HCT116 (cell line): ENCODE results near the gene TSPEAR. TPM values are rescaled to one million over a fixed set of nuclear protein-coding genes. Genes with fewer than 3 reads are reported as not detected.

Source experiments
- ATAC-seq: fragments of 200-7000 bp; cut with Tn5 transposase; 2 replicates; pipeline ENCODE4 v1.9.1; 2020; ENCODE audit warnings: mild to moderate bottlenecking, moderate library complexity
- BruUV-seq: library from RNA; stranded (reverse); fragments of 400-500 nt; replicated peaks from 2 replicates; lab custom pipeline; 2021; lab: Mats Ljungman, UMichigan
- CTCF ChIA-PET: fragments of 300-600 bp; sonication (Branson Sonifier 250); formaldehyde crosslinking; loops from one replicate; lab custom pipeline; 2021; ENCODE audit warnings: antibody characterized with exemption; lab: Charles Lee
- POLR2A ChIA-PET: fragments of 300-600, 350-600 bp; sonication (Branson Sonifier 250); formaldehyde crosslinking; loops from one replicate; lab custom pipeline; 2021; ENCODE audit warnings: antibody characterized with exemption; lab: Charles Lee
- RAD21 ChIA-PET, 2 experiments: fragments of 300-600 bp; sonication (Branson Sonifier 250); formaldehyde crosslinking; loops; one replicate each; lab custom pipeline; 2023; ENCODE audit warnings: low total read pairs in 2 of 2; ENCODE audit not compliant: uncharacterized antibody in 2 of 2, unreplicated experiment in 2 of 2, low non-redundant PET in 1 of 2; lab: Charles Lee
- DNase-seq: peaks from one replicate; pipeline ENCODE4 v3.0.0-alpha.2; 2010; ENCODE audit warnings: low read depth, low spot score
- H2AFZ ChIP-seq: fragments of 200-600 bp; shearing (Covaris generic), sonication (generic); 2 replicates; pipeline ENCODE4 v1.6.1; 2017; ENCODE audit warnings: low read depth, mixed run types, mixed read lengths, antibody characterized with exemption, low read length; ENCODE audit not compliant: poor library complexity, severe bottlenecking
- H3K27ac ChIP-seq: 2 replicates; pipeline ENCODE4 v1.5.1; 2012; ENCODE audit warnings: low read depth, low read length
- H3K27me3 ChIP-seq: fragments of 200-600 bp; sonication (generic); 2 replicates; pipeline ENCODE4 v1.6.1; 2016; ENCODE audit warnings: mixed run types, low read length, mixed read lengths; ENCODE audit not compliant: insufficient read depth
- H3K36me3 ChIP-seq, 2 experiments: fragments of 200-500 bp in 1 of 2; fragments of 200-600 bp in 1 of 2; sonication (Bioruptor generic) in 1 of 2; sonication (generic) in 1 of 2; 2 replicates each; pipeline versions ENCODE4 v1.5.1 to v1.6.1; 2014 to 2016; ENCODE audit warnings: low read length in 2 of 2, inconsistent platforms in 1 of 2, mixed read lengths in 1 of 2, mixed run types in 1 of 2; ENCODE audit not compliant: insufficient read depth in 2 of 2, control insufficient read depth in 1 of 2
- H3K4me1 ChIP-seq, 2 experiments: fragments of 200-600 bp in 1 of 2; sonication (generic) in 1 of 2; 2 replicates each; pipeline versions ENCODE4 v1.5.1 to v1.6.1; 2012 to 2017; ENCODE audit warnings: low read length in 2 of 2, inconsistent platforms in 1 of 2, mild to moderate bottlenecking in 1 of 2, mixed read lengths in 1 of 2, mixed run types in 1 of 2, moderate library complexity in 1 of 2; ENCODE audit not compliant: insufficient read depth in 2 of 2, control insufficient read depth in 1 of 2
- H3K4me2 ChIP-seq: fragments of 200-600 bp; sonication (generic); 2 replicates; pipeline ENCODE4 v1.6.1; 2017; ENCODE audit warnings: mixed run types, low read length, mixed read lengths
- H3K4me3 ChIP-seq, 2 experiments: fragments of 200-600 bp in 1 of 2; sonication (generic) in 1 of 2; replicated peaks in 1 of 2; 2 replicates each; pipeline ENCODE4 v1.5.1; 2011 to 2016; ENCODE audit warnings: low read length in 2 of 2, control low read depth in 1 of 2, low read depth in 1 of 2, mild to moderate bottlenecking in 1 of 2, mixed read lengths in 1 of 2, mixed run types in 1 of 2
- H3K79me2 ChIP-seq: fragments of 200-600 bp; sonication (generic); 2 replicates; pipeline ENCODE4 v1.6.1; 2017; ENCODE audit warnings: mild to moderate bottlenecking, mixed run types, low read length, moderate library complexity, mixed read lengths; ENCODE audit not compliant: insufficient read depth
- H3K9ac ChIP-seq: fragments of 200-600 bp; sonication (generic); 2 replicates; pipeline ENCODE4 v1.6.1; 2016; ENCODE audit warnings: low read length, mixed read lengths
- H3K9me2 ChIP-seq: fragments of 200-600 bp; sonication (generic), shearing (Covaris generic); 2 replicates; pipeline ENCODE4 v1.6.1; 2017; ENCODE audit warnings: mixed run types, mild to moderate bottlenecking, moderate library complexity; ENCODE audit not compliant: insufficient read depth
- H3K9me3 ChIP-seq, 2 experiments: fragments of 200-500 bp in 1 of 2; fragments of 200-600 bp in 1 of 2; sonication (Bioruptor generic) in 1 of 2; sonication (generic) in 1 of 2; 2 replicates each; pipeline ENCODE4 v1.6.1; 2014 to 2017; ENCODE audit warnings: low read length in 2 of 2, mixed read lengths in 2 of 2, inconsistent platforms in 1 of 2, low read depth in 1 of 2, mild to moderate bottlenecking in 1 of 2, mixed run types in 1 of 2, moderate library complexity in 1 of 2; ENCODE audit not compliant: control insufficient read depth in 1 of 2, insufficient read depth in 1 of 2
- H4K20me1 ChIP-seq: fragments of 200-600 bp; sonication (generic), shearing (Covaris generic); 2 replicates; pipeline ENCODE4 v1.6.1; 2017; ENCODE audit warnings: mixed run types, mild to moderate bottlenecking, moderate library complexity; ENCODE audit not compliant: insufficient read depth
- ATF3 ChIP-seq: IDR thresholded peaks from 2 replicates; pipeline ENCODE4 v1.6.1; 2012
- CBX3 ChIP-seq: IDR thresholded peaks from 2 replicates; pipeline ENCODE4 v1.6.1; 2012; ENCODE audit warnings: low read depth
- CEBPB ChIP-seq: IDR thresholded peaks from 2 replicates; pipeline ENCODE4 v1.6.1; 2012; ENCODE audit warnings: low read depth
- EGR1 ChIP-seq: IDR thresholded peaks from 2 replicates; pipeline ENCODE4 v1.6.1; 2012; ENCODE audit warnings: low read depth
- ELF1 ChIP-seq: IDR thresholded peaks from 2 replicates; pipeline ENCODE4 v1.6.1; 2012; ENCODE audit warnings: low read depth, borderline replicate concordance
- EZH2 ChIP-seq: fragments of 200-600 bp; sonication (generic); IDR thresholded peaks from 2 replicates; pipeline ENCODE4 v1.6.1; 2017; ENCODE audit warnings: antibody characterized with exemption, mixed run types
- FOSL1 ChIP-seq: IDR thresholded peaks from 2 replicates; pipeline ENCODE4 v1.6.1; 2012; ENCODE audit warnings: low read depth
- JUND ChIP-seq: IDR thresholded peaks from 2 replicates; pipeline ENCODE4 v1.6.1; 2012
- MAX ChIP-seq: IDR thresholded peaks from 2 replicates; pipeline ENCODE4 v1.6.1; 2012
- POLR2A ChIP-seq: IDR thresholded peaks from 2 replicates; pipeline ENCODE4 v1.7.0; 2011; ENCODE audit warnings: borderline replicate concordance; ENCODE audit not compliant: insufficient read depth, insufficient read length; ENCODE audit errors: extremely low read depth
- POLR2AphosphoS5 ChIP-seq: IDR thresholded peaks from 2 replicates; pipeline ENCODE4 v1.6.1; 2011; ENCODE audit warnings: mild to moderate bottlenecking, low read depth, low read length, moderate library complexity
- SIN3A ChIP-seq: IDR thresholded peaks from 2 replicates; pipeline ENCODE4 v1.6.1; 2012; ENCODE audit warnings: low read depth
- SP1 ChIP-seq: IDR thresholded peaks from 2 replicates; pipeline ENCODE4 v1.6.1; 2012; ENCODE audit warnings: low read depth
- SRF ChIP-seq: IDR thresholded peaks from 2 replicates; pipeline ENCODE4 v1.6.1; 2012; ENCODE audit warnings: low read depth
- TCF7L2 ChIP-seq: IDR thresholded peaks from 2 replicates; pipeline ENCODE4 v1.7.0; 2011; ENCODE audit warnings: borderline replicate concordance, inconsistent platforms; ENCODE audit not compliant: insufficient read depth, insufficient read length; ENCODE audit errors: extremely low read depth
- ZBTB33 ChIP-seq: IDR thresholded peaks from 2 replicates; pipeline ENCODE4 v1.6.1; 2011; ENCODE audit warnings: mild to moderate bottlenecking, low read length, moderate library complexity; ENCODE audit not compliant: insufficient replicate concordance; ENCODE audit errors: extremely low read depth
- ZNF274 ChIP-seq: fragments of 200-500 bp; sonication (Bioruptor generic); IDR thresholded peaks from 2 replicates; pipeline ENCODE4 v1.6.1; 2014; ENCODE audit warnings: mild to moderate bottlenecking, low read depth, low read length, inconsistent platforms
- intact Hi-C: fragments of 100-400 bp; cut with micrococcal nuclease; formaldehyde crosslinking; loops from 2 replicates; pipeline ENCODE4 v1.10.0; 2022
- total RNA-seq: library from RNA; stranded (reverse); gene quantifications from one replicate; pipeline ENCODE4 v1.2.1, GENCODE V29; 2021; ENCODE audit not compliant: unreplicated experiment

Gene TSPEAR
- total RNA-seq, 1 experiment from 2014 or later = not detected

- TF ChIP-seq ZBTB33 (no peak), FOSL1 (no peak), EZH2 (no peak), POLR2AphosphoS5 (no peak), CEBPB (no peak), SRF (no peak), TCF7L2 (no peak), SP1 (no peak), MAX (no peak), SIN3A (no peak), ATF3 (no peak), EGR1 (no peak)
Measured at GRCh38 chr21:44612029-44612486, 99.3 kb downstream of the TSPEAR start, which contains the start of gene KRTAP10-8 (continued).

- H3K4me2 ChIP-seq = no peak overlapping the region
- BruUV-seq = no TSS peak
- no peak overlapping the region for H3K9ac ChIP-seq
- ChIA-PET RAD21 (no interaction called here), CTCF (no interaction called here), POLR2A (no interaction called here)
- H3K9me2 ChIP-seq = no peaks in the 10 kb centered on the region
- intact Hi-C loops = no loop called here
- TF ChIP-seq ZBTB33 = no peak
- no peak for TF ChIP-seq SP1
- no peak for TF ChIP-seq ZNF274
- no peak for TF ChIP-seq SIN3A
- TF ChIP-seq MAX = no peak
- no peak for TF ChIP-seq EGR1
- TF ChIP-seq ATF3 = no peak
- no peak for TF ChIP-seq JUND
- TF ChIP-seq ELF1 = no peak
- TF ChIP-seq EZH2 = no peak
- TF ChIP-seq POLR2A = no peak
- no peak for TF ChIP-seq CBX3
- ATAC-seq (no peak), DNase-seq (no peak)
- H3K27me3 ChIP-seq = no peaks in the 10 kb centered on the region
- H3K4me3 ChIP-seq = no peak overlapping the region
- peaks cover 3 to 5% of the 10 kb centered on the region in 2 experiments; a peak in 2 of 4 replicates for H3K9me3 ChIP-seq
- H3K79me2 ChIP-seq = no peaks in the 10 kb centered on the region
- H3K27ac ChIP-seq = no peak overlapping the region
- no peak overlapping the region for H2AFZ ChIP-seq
- H3K4me1 ChIP-seq = no peaks in the 10 kb centered on the region
- no peaks in the 10 kb centered on the region for H3K36me3 ChIP-seq
- H4K20me1 ChIP-seq = no peaks in the 10 kb centered on the region
Measured at GRCh38 chr21:44611551-44611950, 99.8 kb downstream of the TSPEAR start.
